Cardiac muscle cell (in vitro differentiated cells and primary cell): ENCODE data around the gene SMAD2. TPM values are rescaled to one million over a fixed set of nuclear protein-coding genes. Genes with fewer than 3 reads are reported as not detected.

Experiments
- DNase-seq, 2 donors: peaks; one replicate each; pipeline versions ENCODE4 v3.0.0 to v3.0.0-alpha.2; 2010 to 2017; ENCODE audit warnings: low read depth in 1 of 2, low spot score in 1 of 2
- H3K27ac ChIP-seq: fragments of 200-600 bp; sonication (generic); 2 replicates; pipeline ENCODE4 v1.5.1; 2016
- H3K27me3 ChIP-seq: fragments of 200-600 bp; sonication (generic); 2 replicates; pipeline ENCODE4 v1.6.0; 2016; ENCODE audit warnings: control low read depth
- H3K36me3 ChIP-seq: fragments of 200-600 bp; sonication (generic); 2 replicates; pipeline ENCODE4 v1.5.1; 2016; ENCODE audit warnings: control low read depth
- H3K4me1 ChIP-seq: fragments of 200-600 bp; sonication (generic); 2 replicates; pipeline ENCODE4 v1.8.1; 2017; ENCODE audit warnings: low read depth, mild to moderate bottlenecking, mixed run types
- H3K4me3 ChIP-seq: fragments of 200-600 bp; sonication (generic); 2 replicates; pipeline ENCODE4 v1.5.1; 2016; ENCODE audit warnings: mild to moderate bottlenecking
- H3K9me3 ChIP-seq: fragments of 200-600 bp; sonication (generic); 2 replicates; pipeline ENCODE4 v1.5.1; 2017; ENCODE audit warnings: low read depth, mild to moderate bottlenecking, control low read depth
- polyA plus RNA-seq: library from polyadenylated mRNA; unstranded; fragments of >200 nt; fragmentation: Nextera tagmentation; extraction: Ambion mirVana; gene quantifications from 2 replicates; pipeline ENCODE4 v1.2.1, GENCODE V29; 2016
- total RNA-seq: library from RNA; depleted of rRNA; stranded (reverse); fragments of >200 nt; gene quantifications from 2 replicates; pipeline ENCODE4 v1.2.3, GENCODE V29; 2016
- TF ChIP-seq, protein P1 (sequence below): IDR thresholded peaks from 2 replicates; pipeline ENCODE4 v1.5.1; 2012; ENCODE audit warnings: low read depth, mild to moderate bottlenecking, low read length

The SMAD2 gene
- total and polyA plus RNA-seq, 2 experiments from 2014 or later: 84.6 to 85.8 TPM

GRCh38 chr18:47863041-47863440 is 67.4 kb downstream of the SMAD2 start:
- H3K27me3 ChIP-seq: no peaks in the 10 kb centered on the region
- no peak overlapping the region for H3K27ac ChIP-seq
- peaks cover 29% of the 10 kb centered on the region for H3K36me3 ChIP-seq
- no peaks in the 10 kb centered on the region for H3K9me3 ChIP-seq
- TF ChIP-seq, protein P1, sequence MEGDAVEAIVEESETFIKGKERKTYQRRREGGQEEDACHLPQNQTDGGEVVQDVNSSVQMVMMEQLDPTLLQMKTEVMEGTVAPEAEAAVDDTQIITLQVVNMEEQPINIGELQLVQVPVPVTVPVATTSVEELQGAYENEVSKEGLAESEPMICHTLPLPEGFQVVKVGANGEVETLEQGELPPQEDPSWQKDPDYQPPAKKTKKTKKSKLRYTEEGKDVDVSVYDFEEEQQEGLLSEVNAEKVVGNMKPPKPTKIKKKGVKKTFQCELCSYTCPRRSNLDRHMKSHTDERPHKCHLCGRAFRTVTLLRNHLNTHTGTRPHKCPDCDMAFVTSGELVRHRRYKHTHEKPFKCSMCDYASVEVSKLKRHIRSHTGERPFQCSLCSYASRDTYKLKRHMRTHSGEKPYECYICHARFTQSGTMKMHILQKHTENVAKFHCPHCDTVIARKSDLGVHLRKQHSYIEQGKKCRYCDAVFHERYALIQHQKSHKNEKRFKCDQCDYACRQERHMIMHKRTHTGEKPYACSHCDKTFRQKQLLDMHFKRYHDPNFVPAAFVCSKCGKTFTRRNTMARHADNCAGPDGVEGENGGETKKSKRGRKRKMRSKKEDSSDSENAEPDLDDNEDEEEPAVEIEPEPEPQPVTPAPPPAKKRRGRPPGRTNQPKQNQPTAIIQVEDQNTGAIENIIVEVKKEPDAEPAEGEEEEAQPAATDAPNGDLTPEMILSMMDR: no peak
- H3K4me3 ChIP-seq: no peak overlapping the region
- DNase-seq: peak in 1 of 2 donors; percentile 12
- no peaks in the 10 kb centered on the region for H3K4me1 ChIP-seq

DNA sequence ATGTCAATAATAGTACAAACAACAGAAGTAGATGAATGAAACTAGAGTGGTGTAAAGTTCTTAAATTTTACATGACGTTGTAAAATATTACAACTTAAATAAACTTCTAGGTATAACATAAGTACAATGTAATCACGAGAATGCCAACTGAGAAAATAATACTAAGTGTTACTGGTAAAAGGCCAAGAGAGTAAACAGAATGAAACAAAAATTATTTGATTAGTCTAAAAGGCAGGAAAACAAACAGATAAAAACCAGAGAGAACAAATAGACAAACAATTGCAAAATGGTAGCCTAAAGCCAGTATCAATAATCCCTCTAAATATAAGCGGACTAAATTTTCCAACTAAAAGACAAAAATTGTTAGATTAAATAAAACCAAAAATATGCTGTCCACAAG is 71.9 kb downstream of the SMAD2 start:
- DNase-seq: no peak
- no peak overlapping the region for H3K27ac ChIP-seq
- H3K27me3 ChIP-seq: no peaks in the 10 kb centered on the region
- peaks cover 7% of the 10 kb centered on the region for H3K36me3 ChIP-seq
- no peaks in the 10 kb centered on the region for H3K9me3 ChIP-seq
- no peak overlapping the region for H3K4me3 ChIP-seq
- no peaks in the 10 kb centered on the region for H3K4me1 ChIP-seq
- TF ChIP-seq, protein P1: no peak

DNA sequence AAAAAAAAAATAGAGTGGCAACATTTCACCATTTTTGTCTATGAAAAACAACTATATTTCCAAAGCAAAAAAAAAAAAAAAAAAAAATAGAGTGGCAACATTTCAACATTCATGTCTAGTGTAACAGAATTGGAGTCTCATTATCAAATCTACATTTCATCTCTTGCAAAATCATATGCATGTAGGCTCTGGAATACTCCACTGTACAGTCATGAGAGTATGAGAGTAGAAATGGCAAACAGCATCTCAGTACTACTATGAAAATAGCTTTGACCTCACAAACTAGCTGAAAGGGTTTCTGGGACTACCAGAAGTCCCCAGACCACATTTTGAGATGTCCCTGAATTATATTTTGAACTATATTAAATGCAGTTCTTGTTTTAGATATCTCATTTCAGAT is 82.8 kb downstream of the SMAD2 start:
- Histone ChIP-seq H3K36me3 (peaks cover 15% of the 10 kb centered on the region), H3K4me3 (no peak overlapping the region), H3K4me1 (no peaks in the 10 kb centered on the region), H3K9me3 (no peaks in the 10 kb centered on the region), H3K27me3 (no peaks in the 10 kb centered on the region), H3K27ac (no peak overlapping the region)
- TF ChIP-seq, protein P1: no peak
- DNase-seq: peak in 1 of 2 donors; percentile 55

- TF ChIP-seq, protein P1: no peak
- H3K27ac ChIP-seq: no peak overlapping the region
- no peaks in the 10 kb centered on the region for H3K27me3 ChIP-seq
- H3K4me3 ChIP-seq: no peak overlapping the region
- peak in 1 of 2 donors; percentile 3 for DNase-seq
- H3K9me3 ChIP-seq: no peaks in the 10 kb centered on the region
- no peaks in the 10 kb centered on the region for H3K4me1 ChIP-seq
- H3K36me3 ChIP-seq: peaks cover 18% of the 10 kb centered on the region
Measured at GRCh38 chr18:47846431-47846830, 84.0 kb downstream of the SMAD2 start.

DNA sequence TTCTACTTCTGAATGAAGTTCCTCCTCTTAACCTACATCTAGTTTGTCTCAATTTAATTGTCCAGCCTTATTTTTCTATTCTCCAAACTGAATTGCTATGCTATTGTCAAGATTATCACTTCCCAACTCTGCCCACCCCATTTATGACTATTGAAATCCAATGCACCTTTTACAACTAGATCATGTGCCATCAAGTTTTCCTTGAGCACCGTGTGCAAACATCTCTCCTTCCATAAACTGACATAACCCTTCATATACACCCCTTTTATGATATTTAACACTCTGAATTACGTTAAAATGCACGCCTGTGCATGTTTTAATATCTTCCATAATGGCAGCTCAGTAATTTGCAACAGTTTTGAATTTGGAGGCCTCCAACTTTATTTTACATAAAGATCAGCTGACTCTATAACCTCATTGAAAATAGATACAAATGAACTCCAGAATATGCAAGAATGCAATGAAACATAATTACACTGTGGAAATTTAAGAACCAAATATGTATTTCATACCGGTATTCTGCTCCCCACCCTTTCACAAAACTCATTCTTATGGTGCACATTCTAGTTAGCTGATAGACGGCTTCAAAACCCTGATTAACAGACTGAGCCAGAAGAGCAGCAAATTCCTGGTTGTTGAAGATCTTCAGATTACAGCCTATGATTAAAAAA is 85.5 kb downstream of the SMAD2 start:
- Histone ChIP-seq H3K27ac (no peak overlapping the region), H3K4me3 (no peak overlapping the region), H3K9me3 (no peaks in the 10 kb centered on the region), H3K4me1 (no peaks in the 10 kb centered on the region), H3K36me3 (peaks cover 29% of the 10 kb centered on the region), H3K27me3 (no peaks in the 10 kb centered on the region)
- DNase-seq: no peak
- TF ChIP-seq, protein P1: no peak
